Vagina (tissue), 2 donors: ENCODE results near the gene SH2D3C. TPM values are rescaled to one million over a fixed set of nuclear protein-coding genes. Genes with fewer than 3 reads are reported as not detected.
A peak's percentile ranks its signal among the peaks of the same experiment; 100 is the strongest.

Experiments
- DNase-seq, 2 donors: peaks; one replicate each; pipeline ENCODE4 v3.0.0-alpha.2; 2017; ENCODE audit errors: extremely low spot score in 2 of 2
- H3K27ac ChIP-seq: fragments of 200-600 bp; sonication (generic); one replicate; pipeline ENCODE4 v1.5.1; 2019
- H3K27me3 ChIP-seq: fragments of 200-600 bp; sonication (generic); one replicate; pipeline ENCODE4 v1.5.1; 2019
- H3K36me3 ChIP-seq, 2 donors: fragments of 200-600 bp; sonication (generic); one replicate each; pipeline ENCODE4 v1.5.1; 2017 to 2019
- H3K4me1 ChIP-seq: fragments of 200-600 bp; sonication (generic); one replicate; pipeline ENCODE4 v1.5.1; 2019
- H3K4me3 ChIP-seq, 2 donors: fragments of 200-600 bp; sonication (generic); 1 replicate in 1 of 2; 2 replicates in 1 of 2; pipeline ENCODE4 v1.5.1; 2016 to 2019
- H3K9me3 ChIP-seq: fragments of 200-600 bp; sonication (generic); one replicate; pipeline ENCODE4 v1.5.1; 2019
- POLR2A ChIP-seq, 2 donors: fragments of 450-650 bp; IDR thresholded peaks; one replicate each; pipeline ENCODE4 v1.6.1; 2017; ENCODE audit warnings: antibody characterized with exemption in 2 of 2, mild to moderate bottlenecking in 2 of 2, moderate library complexity in 2 of 2
- POLR2AphosphoS5 ChIP-seq, 2 donors: sonication (generic); formaldehyde crosslinking; IDR thresholded peaks; one replicate each; pipeline ENCODE4 v1.9.0; 2017; ENCODE audit warnings: antibody characterized with exemption in 2 of 2, mild to moderate bottlenecking in 2 of 2, low read depth in 1 of 2; ENCODE audit not compliant: insufficient read depth in 1 of 2
- intact Hi-C: fragments of 100-400 bp; cut with DNase I; formaldehyde crosslinking; loops from one replicate; pipeline ENCODE4 v1.15.1; 2023
- total RNA-seq: library from RNA; depleted of rRNA; stranded (reverse); fragments of >200 nt; gene quantifications from one replicate; pipeline ENCODE4 v1.2.3, GENCODE V29; 2016
- TF ChIP-seq, protein P1 (sequence below), 3 experiments: fragments of 450-650 bp in 2 of 3; fragments of 200-600 bp in 1 of 3; sonication (generic) in 1 of 3; IDR thresholded peaks; one replicate each; pipeline ENCODE4 v1.5.1; 2017 to 2019; ENCODE audit warnings: antibody characterized with exemption in 3 of 3, mild to moderate bottlenecking in 2 of 3, moderate library complexity in 2 of 3

The SH2D3C gene
- total RNA-seq, 1 donor from 2014 or later = 19.6 TPM

DNA sequence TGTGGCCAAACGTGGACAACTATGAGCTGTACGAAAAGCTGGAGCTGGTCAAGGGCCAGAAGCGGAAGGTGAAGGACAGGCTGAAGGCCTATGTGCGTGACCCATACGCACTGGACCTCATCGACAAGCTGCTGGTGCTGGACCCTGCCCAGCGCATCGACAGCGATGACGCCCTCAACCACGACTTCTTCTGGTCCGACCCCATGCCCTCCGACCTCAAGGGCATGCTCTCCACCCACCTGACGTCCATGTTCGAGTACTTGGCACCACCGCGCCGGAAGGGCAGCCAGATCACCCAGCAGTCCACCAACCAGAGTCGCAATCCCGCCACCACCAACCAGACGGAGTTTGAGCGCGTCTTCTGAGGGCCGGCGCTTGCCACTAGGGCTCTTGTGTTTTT lies 10.7 kb upstream of the SH2D3C start:
- peaks cover 0 to 47% of the 10 kb centered on the region in 2 donors for H3K36me3 ChIP-seq

DNA sequence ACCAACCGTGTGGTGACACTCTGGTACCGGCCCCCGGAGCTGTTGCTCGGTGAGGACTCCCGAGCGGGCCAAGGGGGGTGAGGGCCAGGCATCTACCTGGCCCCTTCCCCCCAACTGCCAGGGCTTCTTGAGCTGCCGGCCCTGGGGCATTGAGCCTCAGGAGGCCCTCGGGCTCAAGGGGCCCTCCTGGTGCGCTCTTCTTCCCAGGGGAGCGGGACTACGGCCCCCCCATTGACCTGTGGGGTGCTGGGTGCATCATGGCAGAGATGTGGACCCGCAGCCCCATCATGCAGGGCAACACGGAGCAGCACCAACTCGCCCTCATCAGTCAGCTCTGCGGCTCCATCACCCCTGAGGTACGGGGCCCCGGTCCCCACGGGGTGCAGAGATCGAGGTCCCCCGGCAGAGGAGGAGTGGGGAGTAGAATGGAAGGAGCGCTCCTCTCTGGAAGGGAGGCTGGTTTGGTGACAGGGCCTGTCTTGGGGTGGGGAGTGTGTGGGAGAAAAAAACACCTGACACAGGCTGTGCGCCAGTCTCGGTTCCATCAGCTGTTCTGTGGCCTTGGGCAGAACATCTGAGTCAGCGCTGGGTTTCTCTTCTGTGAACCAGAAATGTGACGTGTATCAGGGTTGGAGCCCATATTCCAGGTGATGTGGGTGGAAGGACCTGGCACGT lies 10.0 kb upstream of the SH2D3C start:
- Histone ChIP-seq H3K27ac (no peak overlapping the region), H3K4me3 (no peak overlapping the region), H3K27me3 (no peaks in the 10 kb centered on the region), H3K9me3 (no peaks in the 10 kb centered on the region), H3K36me3 (peaks cover 0 to 47% of the 10 kb centered on the region in 2 donors), H3K4me1 (peaks cover 50% of the 10 kb centered on the region)
- TF ChIP-seq, protein P1, sequence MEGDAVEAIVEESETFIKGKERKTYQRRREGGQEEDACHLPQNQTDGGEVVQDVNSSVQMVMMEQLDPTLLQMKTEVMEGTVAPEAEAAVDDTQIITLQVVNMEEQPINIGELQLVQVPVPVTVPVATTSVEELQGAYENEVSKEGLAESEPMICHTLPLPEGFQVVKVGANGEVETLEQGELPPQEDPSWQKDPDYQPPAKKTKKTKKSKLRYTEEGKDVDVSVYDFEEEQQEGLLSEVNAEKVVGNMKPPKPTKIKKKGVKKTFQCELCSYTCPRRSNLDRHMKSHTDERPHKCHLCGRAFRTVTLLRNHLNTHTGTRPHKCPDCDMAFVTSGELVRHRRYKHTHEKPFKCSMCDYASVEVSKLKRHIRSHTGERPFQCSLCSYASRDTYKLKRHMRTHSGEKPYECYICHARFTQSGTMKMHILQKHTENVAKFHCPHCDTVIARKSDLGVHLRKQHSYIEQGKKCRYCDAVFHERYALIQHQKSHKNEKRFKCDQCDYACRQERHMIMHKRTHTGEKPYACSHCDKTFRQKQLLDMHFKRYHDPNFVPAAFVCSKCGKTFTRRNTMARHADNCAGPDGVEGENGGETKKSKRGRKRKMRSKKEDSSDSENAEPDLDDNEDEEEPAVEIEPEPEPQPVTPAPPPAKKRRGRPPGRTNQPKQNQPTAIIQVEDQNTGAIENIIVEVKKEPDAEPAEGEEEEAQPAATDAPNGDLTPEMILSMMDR (IDR thresholded peaks at IDR 0.05) = no peak
- TF ChIP-seq POLR2A (IDR thresholded peaks at IDR 0.05) = no peak
- no peak for TF ChIP-seq POLR2AphosphoS5 (IDR thresholded peaks at IDR 0.05; ENCODE audit: insufficient read depth in 1 of 2, low read depth in 1 of 2)
- intact Hi-C loops = loop anchor here (5.0 kb wide), 2 partner anchors 79 to 129 kb away; partner anchors contain the start of gene ST6GALNAC4
- no peak for DNase-seq

More for the DNA sequence above, 10.7 kb upstream of the SH2D3C start:
- Histone ChIP-seq H3K4me3 (no peak overlapping the region), H3K9me3 (no peaks in the 10 kb centered on the region), H3K27me3 (no peaks in the 10 kb centered on the region), H3K27ac (no peak overlapping the region), H3K4me1 (peaks cover 50% of the 10 kb centered on the region)
- TF ChIP-seq POLR2A (IDR thresholded peaks at IDR 0.05) = no peak
- TF ChIP-seq, protein P1 (IDR thresholded peaks at IDR 0.05) = no peak
- TF ChIP-seq POLR2AphosphoS5 (IDR thresholded peaks at IDR 0.05; ENCODE audit: insufficient read depth in 1 of 2, low read depth in 1 of 2) = no peak
- no peak for DNase-seq
- intact Hi-C loops = loop anchor here (5.0 kb wide), 2 partner anchors 78 to 128 kb away; partner anchors contain the start of gene ST6GALNAC4

DNA sequence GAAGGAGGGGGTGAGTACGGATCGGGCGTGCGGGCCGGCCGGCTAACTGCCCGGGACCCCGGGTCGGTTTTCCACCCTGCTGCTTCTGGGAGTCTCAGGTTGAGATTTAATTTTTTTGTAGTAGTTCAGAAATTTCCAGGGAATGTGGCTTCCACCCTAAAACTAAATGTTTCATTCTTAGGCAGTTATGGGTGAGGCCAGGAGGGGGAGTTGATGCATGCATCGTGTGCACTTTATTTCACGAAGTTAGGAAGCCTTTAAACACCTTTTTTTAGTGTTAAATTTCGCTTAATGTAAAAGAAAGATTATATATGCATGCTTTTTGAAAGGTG lies 8.3 kb upstream of the SH2D3C start:
- Histone ChIP-seq H3K27me3 (no peaks in the 10 kb centered on the region), H3K36me3 (peaks cover 0 to 47% of the 10 kb centered on the region in 2 donors), H3K4me3 (peak overlapping the region; percentile 53 to 99), H3K27ac (peak overlapping the region; percentile 91), H3K4me1 (peaks cover 47% of the 10 kb centered on the region), H3K9me3 (no peaks in the 10 kb centered on the region)
- no peak for TF ChIP-seq POLR2AphosphoS5 (IDR thresholded peaks at IDR 0.05; ENCODE audit: insufficient read depth in 1 of 2, low read depth in 1 of 2)
- TF ChIP-seq, protein P1 (IDR thresholded peaks at IDR 0.05) = peak in 1 of 3 experiments; percentile 37
- TF ChIP-seq POLR2A (IDR thresholded peaks at IDR 0.05) = no peak
- intact Hi-C loops = loop anchor here (5.0 kb wide), 2 partner anchors 81 to 131 kb away; partner anchors contain the start of gene ST6GALNAC4
- DNase-seq = no peak

DNA sequence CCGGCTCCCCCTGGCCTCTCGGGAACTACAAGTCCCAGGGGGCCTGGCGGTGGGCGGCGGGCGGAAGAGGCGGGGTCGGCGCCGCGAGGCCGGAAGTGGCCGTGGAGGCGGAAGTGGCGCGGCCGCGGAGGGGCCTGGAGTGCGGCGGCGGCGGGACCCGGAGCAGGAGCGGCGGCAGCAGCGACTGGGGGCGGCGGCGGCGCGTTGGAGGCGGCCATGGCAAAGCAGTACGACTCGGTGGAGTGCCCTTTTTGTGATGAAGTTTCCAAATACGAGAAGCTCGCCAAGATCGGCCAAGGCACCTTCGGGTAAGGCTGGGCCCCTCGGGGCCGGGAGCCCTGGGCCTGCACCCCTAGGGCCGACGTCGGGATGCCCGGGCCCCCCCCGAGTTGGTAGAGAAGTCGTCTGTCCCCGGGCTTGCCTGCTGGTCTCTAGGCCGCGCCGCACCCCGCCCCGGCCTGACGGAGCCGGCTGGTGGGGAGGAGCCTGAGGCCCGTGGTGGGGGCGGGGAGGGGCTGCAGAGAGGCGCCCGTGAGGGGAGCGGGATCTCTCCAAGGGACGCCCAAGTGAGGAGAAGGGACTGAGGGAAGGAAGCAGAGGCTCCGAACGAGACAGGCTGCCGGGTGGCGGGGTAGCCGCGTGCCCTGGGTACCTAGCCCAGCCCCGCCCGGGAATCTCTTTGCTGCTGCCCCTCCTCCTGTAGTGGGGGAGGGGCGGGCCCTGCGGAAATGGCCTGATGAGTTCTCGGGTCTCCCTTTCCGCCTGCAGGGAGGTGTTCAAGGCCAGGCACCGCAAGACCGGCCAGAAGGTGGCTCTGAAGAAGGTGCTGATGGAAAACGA lies 7.7 kb upstream of the SH2D3C start, which contains the start of gene CDK9:
CDK9 (plus strand) TSS at position 102 of the 840 bp plus-strand sequence; CDS start at position 217, 115 bp downstream.
- Histone ChIP-seq H3K36me3 (peaks cover 0 to 41% of the 10 kb centered on the region in 2 donors), H3K9me3 (no peaks in the 10 kb centered on the region), H3K4me3 (peak within 1 kb of the TSS; percentile 53 to 99), H3K27ac (peak within 1 kb of the TSS; percentile 91), H3K27me3 (no peaks in the 10 kb centered on the region), H3K4me1 (peaks cover 47% of the 10 kb centered on the region)
- TF ChIP-seq, protein P1 (IDR thresholded peaks at IDR 0.05) = no peak
- peak; percentile 34 to 80 for TF ChIP-seq POLR2AphosphoS5 (IDR thresholded peaks at IDR 0.05; ENCODE audit: insufficient read depth in 1 of 2, low read depth in 1 of 2)
- peak in 1 of 2 donors; percentile 89 for TF ChIP-seq POLR2A (IDR thresholded peaks at IDR 0.05)
- intact Hi-C loops = loop anchor here (2.0 to 5.0 kb wide), 3 partner anchors 51 to 131 kb away; partner anchors contain the start of genes ST6GALNAC4 and TOR2A
- DNase-seq = no peak
